Activated naive CD4-positive, alpha-beta T cell treated with anti-CD3 and anti-CD28 coated beads, Interleukin-2, amount 10 ng/mL, durations not matched to agents 7 days and 5 days (primary cell): ENCODE measurements around the gene ADORA2A.

Experiments
- CTCF ChIA-PET: fragments of 350-600 bp; sonication (Branson Sonifier 250); formaldehyde crosslinking; loops from one replicate; lab custom pipeline; 2021; ENCODE audit warnings: antibody characterized with exemption; lab: Charles Lee
- DNase-seq: peaks from one replicate; pipeline ENCODE4 v3.0.0-alpha.2; 2020
- H3K27ac Mint-ChIP-seq: one replicate; pipeline ENCODE4 v1.8.0; 2021; ENCODE audit warnings: mild to moderate bottlenecking, moderate library complexity, mixed read lengths
- H3K27me3 Mint-ChIP-seq: one replicate; pipeline ENCODE4 v1.8.0; 2021; ENCODE audit warnings: mild to moderate bottlenecking, mixed read lengths
- H3K36me3 Mint-ChIP-seq: one replicate; pipeline ENCODE4 v1.8.0; 2021; ENCODE audit warnings: mixed read lengths
- H3K4me1 Mint-ChIP-seq: one replicate; pipeline ENCODE4 v1.8.0; 2021; ENCODE audit warnings: mixed read lengths
- H3K4me3 Mint-ChIP-seq: one replicate; pipeline ENCODE4 v1.8.0; 2021; ENCODE audit warnings: mild to moderate bottlenecking, moderate library complexity, mixed read lengths
- H3K9me3 Mint-ChIP-seq: one replicate; pipeline ENCODE4 v1.8.0; 2021; ENCODE audit warnings: mixed read lengths

Gene ADORA2A

DNA sequence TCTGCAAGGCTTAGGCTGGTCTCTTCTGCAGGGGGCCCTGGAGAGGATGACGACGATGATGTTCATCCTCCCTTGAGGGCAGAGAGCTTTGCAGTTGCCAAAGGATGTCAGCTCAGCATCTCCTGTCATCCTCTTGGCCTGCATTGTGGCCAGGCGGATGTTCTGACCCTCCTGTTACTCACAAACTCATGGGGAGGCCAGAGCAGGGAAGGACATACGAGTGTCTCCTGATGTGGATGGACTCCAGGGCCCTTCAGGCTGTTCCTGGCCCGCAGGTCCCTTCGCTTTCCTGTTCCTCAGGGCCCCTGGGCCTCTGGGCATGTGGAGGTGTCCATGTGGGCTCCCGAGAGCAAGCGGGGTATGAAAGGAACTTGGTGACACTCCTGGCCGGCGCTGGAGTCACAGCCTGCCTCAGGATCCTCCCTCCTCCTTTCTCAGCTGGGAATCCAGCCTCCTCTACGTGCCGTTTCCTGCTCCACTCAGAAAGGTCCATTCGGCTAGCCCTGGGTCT is 8.5 kb downstream of the ADORA2A start:
- Mint-ChIP-seq H3K27ac (no peak overlapping the region), H3K4me1 (peaks cover 75% of the 10 kb centered on the region), H3K4me3 (no peak overlapping the region), H3K27me3 (no peaks in the 10 kb centered on the region), H3K9me3 (no peaks in the 10 kb centered on the region), H3K36me3 (peaks cover 37% of the 10 kb centered on the region)
- no peak for DNase-seq
- CTCF ChIA-PET, result interaction anchor here (1.4 to 5.2 kb wide), 6 partner anchors 11 to 86 kb away, joined by 3 to 48 read pairs (median 6); no protein-coding TSS in a partner anchor

DNA sequence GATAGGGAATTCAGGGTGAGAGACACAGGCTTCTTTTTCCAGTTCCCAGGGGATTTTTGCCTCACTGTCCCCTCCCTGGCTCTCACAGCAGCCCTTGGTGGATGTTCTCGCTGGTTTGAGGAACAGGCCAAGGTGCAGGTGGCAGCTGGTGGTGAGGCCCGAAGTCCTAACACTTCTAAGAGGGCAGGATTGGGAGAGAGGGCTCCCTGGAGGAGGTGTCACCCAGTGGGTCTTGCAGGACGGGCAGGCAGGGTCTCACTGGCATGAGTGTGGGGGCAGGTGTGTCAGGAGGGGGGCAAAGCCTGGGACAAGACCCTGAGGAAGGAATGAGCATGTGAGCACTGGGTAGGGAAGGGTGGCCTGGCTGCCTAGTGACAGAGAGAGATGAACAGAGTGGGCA is 9.2 kb downstream of the ADORA2A start:
- DNase-seq, result no peak
- Mint-ChIP-seq H3K36me3 (peaks cover 37% of the 10 kb centered on the region), H3K9me3 (no peaks in the 10 kb centered on the region), H3K4me1 (peaks cover 72% of the 10 kb centered on the region), H3K4me3 (no peak overlapping the region), H3K27me3 (no peaks in the 10 kb centered on the region), H3K27ac (no peak overlapping the region)
- CTCF ChIA-PET, result interaction anchor here (1.9 to 5.2 kb wide), 3 partner anchors 13 to 85 kb away, joined by 5 to 48 read pairs (median 7); no protein-coding TSS in a partner anchor

DNA sequence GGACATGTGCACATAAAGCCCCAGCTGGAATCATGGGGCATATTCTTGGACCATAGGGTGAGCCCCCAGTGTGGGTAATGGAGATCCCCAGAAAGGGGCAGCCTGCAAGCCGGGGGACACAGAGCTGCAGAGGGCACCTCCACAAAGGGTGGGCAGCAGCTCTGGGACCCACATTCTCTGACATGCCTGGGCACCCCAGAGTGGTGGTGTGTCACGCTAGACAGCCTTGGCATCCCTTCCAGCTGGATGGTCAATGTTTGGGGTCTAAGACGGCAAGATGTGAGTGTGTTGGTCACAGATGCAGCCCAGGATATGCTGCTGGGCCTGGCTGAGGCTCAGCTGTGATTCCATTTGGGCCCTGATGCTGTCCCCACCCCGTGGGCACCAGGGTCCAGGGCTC is 9.7 kb downstream of the ADORA2A start:
- H3K4me3 Mint-ChIP-seq, result no peak overlapping the region
- peaks cover 35% of the 10 kb centered on the region for H3K36me3 Mint-ChIP-seq
- H3K9me3 Mint-ChIP-seq, result no peaks in the 10 kb centered on the region

DNA sequence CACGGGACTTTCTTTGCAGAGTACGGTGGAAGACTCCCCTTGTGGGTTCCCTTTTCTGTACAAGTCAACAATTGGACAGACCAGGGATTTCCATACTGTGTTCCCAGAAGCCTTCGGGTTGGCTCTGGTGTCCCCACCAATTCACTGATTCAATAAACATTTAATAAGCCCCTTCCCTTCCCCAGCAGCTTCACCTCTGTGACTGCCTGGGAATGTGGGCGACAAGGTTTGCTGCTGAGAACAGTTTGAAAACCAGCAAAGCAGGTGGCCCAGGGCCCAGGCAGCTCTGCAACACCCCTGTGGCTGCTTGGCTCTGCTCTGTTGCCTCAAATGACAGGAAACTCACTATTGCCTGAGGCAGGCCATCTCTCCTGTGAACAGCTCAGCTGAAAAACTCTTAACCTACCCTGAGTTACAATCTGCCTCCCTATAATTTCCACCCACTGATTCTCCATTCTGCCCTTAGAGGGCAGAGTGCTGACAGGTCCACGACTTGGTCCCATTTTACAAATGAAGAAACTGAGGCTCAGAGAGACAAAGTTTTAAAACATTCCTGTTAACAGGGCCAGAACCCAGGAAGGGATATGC is 10.4 kb downstream of the ADORA2A start:
- no peak overlapping the region for H3K4me3 Mint-ChIP-seq
- CTCF ChIA-PET, result interaction anchor here (0.8 to 5.2 kb wide), 6 partner anchors 13 to 84 kb away, joined by 3 to 48 read pairs (median 4); no protein-coding TSS in a partner anchor
- no peaks in the 10 kb centered on the region for H3K27me3 Mint-ChIP-seq
- no peak for DNase-seq
- H3K27ac Mint-ChIP-seq, result peak overlapping the region; percentile 55
- no peaks in the 10 kb centered on the region for H3K9me3 Mint-ChIP-seq
- H3K36me3 Mint-ChIP-seq, result peaks cover 36% of the 10 kb centered on the region
- H3K4me1 Mint-ChIP-seq, result peaks cover 59% of the 10 kb centered on the region

More for the DNA sequence above, 9.7 kb downstream of the ADORA2A start:
- CTCF ChIA-PET, result interaction anchor here (1.9 to 5.2 kb wide), 3 partner anchors 14 to 85 kb away, joined by 5 to 48 read pairs (median 7); no protein-coding TSS in a partner anchor
- peaks cover 66% of the 10 kb centered on the region for H3K4me1 Mint-ChIP-seq
- no peaks in the 10 kb centered on the region for H3K27me3 Mint-ChIP-seq
- H3K27ac Mint-ChIP-seq, result peak overlapping the region; percentile 55
- DNase-seq, result no peak

DNA sequence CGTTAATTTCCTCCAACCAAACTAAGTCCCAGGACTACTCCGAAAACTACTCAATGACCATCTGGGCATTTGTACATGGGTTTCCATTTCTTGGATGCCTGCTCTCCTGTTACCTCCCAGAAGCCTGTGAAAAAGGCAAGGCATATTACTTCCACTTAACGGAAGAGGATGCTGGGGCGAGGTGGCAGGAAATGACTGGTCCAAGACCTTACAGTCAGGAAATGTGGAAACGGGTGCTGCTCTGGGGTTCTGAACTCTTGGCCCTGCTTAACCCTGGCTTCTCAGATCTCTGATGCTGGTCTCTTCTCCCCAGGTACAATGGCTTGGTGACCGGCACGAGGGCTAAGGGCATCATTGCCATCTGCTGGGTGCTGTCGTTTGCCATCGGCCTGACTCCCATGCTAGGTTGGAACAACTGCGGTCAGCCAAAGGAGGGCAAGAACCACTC is 12.9 kb downstream of the ADORA2A start:
- no peak overlapping the region for H3K27ac Mint-ChIP-seq
- H3K4me3 Mint-ChIP-seq, result no peak overlapping the region
- CTCF ChIA-PET, result no interaction called here
- no peaks in the 10 kb centered on the region for H3K27me3 Mint-ChIP-seq
- no peak for DNase-seq
- H3K36me3 Mint-ChIP-seq, result peaks cover 30% of the 10 kb centered on the region
- peaks cover 40% of the 10 kb centered on the region for H3K4me1 Mint-ChIP-seq
- H3K9me3 Mint-ChIP-seq, result no peaks in the 10 kb centered on the region

DNA sequence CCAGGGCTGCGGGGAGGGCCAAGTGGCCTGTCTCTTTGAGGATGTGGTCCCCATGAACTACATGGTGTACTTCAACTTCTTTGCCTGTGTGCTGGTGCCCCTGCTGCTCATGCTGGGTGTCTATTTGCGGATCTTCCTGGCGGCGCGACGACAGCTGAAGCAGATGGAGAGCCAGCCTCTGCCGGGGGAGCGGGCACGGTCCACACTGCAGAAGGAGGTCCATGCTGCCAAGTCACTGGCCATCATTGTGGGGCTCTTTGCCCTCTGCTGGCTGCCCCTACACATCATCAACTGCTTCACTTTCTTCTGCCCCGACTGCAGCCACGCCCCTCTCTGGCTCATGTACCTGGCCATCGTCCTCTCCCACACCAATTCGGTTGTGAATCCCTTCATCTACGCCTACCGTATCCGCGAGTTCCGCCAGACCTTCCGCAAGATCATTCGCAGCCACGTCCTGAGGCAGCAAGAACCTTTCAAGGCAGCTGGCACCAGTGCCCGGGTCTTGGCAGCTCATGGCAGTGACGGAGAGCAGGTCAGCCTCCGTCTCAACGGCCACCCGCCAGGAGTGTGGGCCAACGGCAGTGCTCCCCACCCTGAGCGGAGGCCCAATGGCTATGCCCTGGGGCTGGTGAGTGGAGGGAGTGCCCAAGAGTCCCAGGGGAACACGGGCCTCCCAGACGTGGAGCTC is 13.5 kb downstream of the ADORA2A start:
- no peak overlapping the region for H3K4me3 Mint-ChIP-seq
- no peak overlapping the region for H3K27ac Mint-ChIP-seq
- peaks cover 36% of the 10 kb centered on the region for H3K4me1 Mint-ChIP-seq
- H3K9me3 Mint-ChIP-seq, result no peaks in the 10 kb centered on the region
- CTCF ChIA-PET, result interaction anchor here (1.1 kb wide), 1 partner anchor 62 kb away, joined by 3 read pairs; no protein-coding TSS in a partner anchor
- peaks cover 30% of the 10 kb centered on the region for H3K36me3 Mint-ChIP-seq
- no peak for DNase-seq
- H3K27me3 Mint-ChIP-seq, result no peaks in the 10 kb centered on the region

DNA sequence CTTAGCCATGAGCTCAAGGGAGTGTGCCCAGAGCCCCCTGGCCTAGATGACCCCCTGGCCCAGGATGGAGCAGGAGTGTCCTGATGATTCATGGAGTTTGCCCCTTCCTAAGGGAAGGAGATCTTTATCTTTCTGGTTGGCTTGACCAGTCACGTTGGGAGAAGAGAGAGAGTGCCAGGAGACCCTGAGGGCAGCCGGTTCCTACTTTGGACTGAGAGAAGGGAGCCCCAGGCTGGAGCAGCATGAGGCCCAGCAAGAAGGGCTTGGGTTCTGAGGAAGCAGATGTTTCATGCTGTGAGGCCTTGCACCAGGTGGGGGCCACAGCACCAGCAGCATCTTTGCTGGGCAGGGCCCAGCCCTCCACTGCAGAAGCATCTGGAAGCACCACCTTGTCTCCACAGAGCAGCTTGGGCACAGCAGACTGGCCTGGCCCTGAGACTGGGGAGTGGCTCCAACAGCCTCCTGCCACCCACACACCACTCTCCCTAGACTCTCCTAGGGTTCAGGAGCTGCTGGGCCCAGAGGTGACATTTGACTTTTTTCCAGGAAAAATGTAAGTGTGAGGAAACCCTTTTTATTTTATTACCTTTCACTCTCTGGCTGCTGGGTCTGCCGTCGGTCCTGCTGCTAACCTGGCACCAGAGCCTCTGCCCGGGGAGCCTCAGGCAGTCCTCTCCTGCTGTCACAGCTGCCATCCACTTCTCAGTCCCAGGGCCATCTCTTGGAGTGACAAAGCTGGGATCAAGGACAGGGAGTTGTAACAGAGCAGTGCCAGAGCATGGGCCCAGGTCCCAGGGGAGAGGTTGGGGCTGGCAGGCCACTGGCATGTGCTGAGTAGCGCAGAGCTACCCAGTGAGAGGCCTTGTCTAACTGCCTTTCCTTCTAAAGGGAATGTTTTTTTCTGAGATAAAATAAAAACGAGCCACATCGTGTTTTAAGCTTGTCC is 14.3 kb downstream of the ADORA2A start:
- Mint-ChIP-seq H3K9me3 (no peaks in the 10 kb centered on the region), H3K27me3 (no peaks in the 10 kb centered on the region), H3K4me3 (no peak overlapping the region), H3K27ac (no peak overlapping the region), H3K36me3 (peaks cover 27% of the 10 kb centered on the region), H3K4me1 (peaks cover 32% of the 10 kb centered on the region)
- CTCF ChIA-PET, result interaction anchor here (1.0 to 1.1 kb wide), 2 partner anchors 15 to 61 kb away, joined by 3 read pairs; no protein-coding TSS in a partner anchor
- no peak for DNase-seq

DNA sequence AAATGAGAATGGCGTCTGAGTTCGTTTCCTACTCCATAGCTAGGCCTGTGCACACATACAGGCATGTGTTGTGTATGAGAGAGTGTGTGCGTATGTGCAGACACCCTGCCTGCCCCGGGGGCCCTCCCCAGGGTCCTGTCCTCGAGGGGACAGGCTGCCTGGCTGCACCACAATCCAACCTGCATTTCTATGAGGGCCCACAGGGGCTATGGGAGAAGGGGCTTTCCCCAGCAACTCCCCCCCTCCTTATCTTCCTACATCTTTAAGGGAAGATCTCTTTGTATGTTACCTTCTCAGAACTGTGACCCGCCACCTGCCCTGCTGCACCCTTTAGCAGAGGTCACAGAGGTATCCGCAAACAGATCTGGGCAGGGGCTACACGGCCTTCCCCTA is 14.9 kb downstream of the ADORA2A start:
- peaks cover 25% of the 10 kb centered on the region for H3K4me1 Mint-ChIP-seq
- H3K36me3 Mint-ChIP-seq, result peaks cover 27% of the 10 kb centered on the region
- H3K27me3 Mint-ChIP-seq, result no peaks in the 10 kb centered on the region
- no peak for DNase-seq
- no peaks in the 10 kb centered on the region for H3K9me3 Mint-ChIP-seq
- CTCF ChIA-PET, result interaction anchor here (1.0 to 1.1 kb wide), 2 partner anchors 14 to 60 kb away, joined by 3 read pairs; no protein-coding TSS in a partner anchor
- peak overlapping the region; percentile 37 for H3K27ac Mint-ChIP-seq
- H3K4me3 Mint-ChIP-seq, result no peak overlapping the region

DNA sequence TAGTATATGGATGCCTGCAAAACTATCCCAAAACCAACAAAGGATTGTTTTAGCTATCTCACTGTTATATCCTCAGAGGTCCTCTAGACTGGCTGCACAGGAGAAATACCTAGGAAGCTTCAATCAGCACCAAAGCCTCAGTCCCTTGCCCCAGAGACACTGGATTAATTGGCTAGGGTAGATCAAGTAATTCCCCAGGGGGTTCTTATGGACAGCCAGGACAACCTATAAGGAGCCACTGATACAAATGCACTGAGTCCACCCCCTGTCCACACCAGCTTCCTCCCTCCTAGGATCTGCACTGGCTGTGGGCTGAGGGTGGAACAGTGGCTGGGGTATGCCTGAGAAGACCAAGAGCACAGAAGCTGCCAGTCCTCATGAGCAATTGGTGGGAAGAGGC is 16.3 kb downstream of the ADORA2A start:
- Mint-ChIP-seq H3K36me3 (peaks cover 25% of the 10 kb centered on the region), H3K4me3 (no peak overlapping the region), H3K4me1 (peaks cover 17% of the 10 kb centered on the region), H3K27ac (no peak overlapping the region), H3K9me3 (no peaks in the 10 kb centered on the region), H3K27me3 (no peaks in the 10 kb centered on the region)
- CTCF ChIA-PET, result interaction anchor here (0.6 to 0.8 kb wide), 2 partner anchors 78 to 143 kb away, joined by 3 to 4 read pairs; no protein-coding TSS in a partner anchor
- no peak for DNase-seq

DNA sequence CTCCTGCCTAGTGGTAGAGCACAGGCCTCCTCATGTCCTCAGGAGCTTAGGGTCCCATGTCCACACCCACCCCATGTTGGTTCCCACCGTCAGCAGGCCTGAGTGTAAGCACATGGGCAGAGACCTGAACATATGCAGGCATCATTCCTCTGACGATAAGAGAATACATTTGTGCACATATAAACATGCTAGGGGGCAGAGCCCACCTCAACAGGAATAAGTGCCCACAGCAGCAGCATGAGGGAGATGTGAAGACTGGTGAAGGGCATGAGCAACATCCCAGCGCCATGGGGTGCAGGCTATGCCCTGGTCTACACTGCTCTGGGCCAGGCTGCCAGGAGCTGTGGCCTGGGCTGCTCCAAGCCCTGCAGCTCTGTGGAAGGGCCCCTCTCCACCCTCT is 16.9 kb downstream of the ADORA2A start:
- Mint-ChIP-seq H3K9me3 (no peaks in the 10 kb centered on the region), H3K4me1 (peaks cover 17% of the 10 kb centered on the region), H3K36me3 (peaks cover 25% of the 10 kb centered on the region), H3K27me3 (no peaks in the 10 kb centered on the region), H3K27ac (no peak overlapping the region), H3K4me3 (no peak overlapping the region)
- no peak for DNase-seq
- CTCF ChIA-PET, result interaction anchor here (0.6 to 1.4 kb wide), 3 partner anchors 10 to 142 kb away, joined by 3 to 4 read pairs (median 3); no protein-coding TSS in a partner anchor

DNA sequence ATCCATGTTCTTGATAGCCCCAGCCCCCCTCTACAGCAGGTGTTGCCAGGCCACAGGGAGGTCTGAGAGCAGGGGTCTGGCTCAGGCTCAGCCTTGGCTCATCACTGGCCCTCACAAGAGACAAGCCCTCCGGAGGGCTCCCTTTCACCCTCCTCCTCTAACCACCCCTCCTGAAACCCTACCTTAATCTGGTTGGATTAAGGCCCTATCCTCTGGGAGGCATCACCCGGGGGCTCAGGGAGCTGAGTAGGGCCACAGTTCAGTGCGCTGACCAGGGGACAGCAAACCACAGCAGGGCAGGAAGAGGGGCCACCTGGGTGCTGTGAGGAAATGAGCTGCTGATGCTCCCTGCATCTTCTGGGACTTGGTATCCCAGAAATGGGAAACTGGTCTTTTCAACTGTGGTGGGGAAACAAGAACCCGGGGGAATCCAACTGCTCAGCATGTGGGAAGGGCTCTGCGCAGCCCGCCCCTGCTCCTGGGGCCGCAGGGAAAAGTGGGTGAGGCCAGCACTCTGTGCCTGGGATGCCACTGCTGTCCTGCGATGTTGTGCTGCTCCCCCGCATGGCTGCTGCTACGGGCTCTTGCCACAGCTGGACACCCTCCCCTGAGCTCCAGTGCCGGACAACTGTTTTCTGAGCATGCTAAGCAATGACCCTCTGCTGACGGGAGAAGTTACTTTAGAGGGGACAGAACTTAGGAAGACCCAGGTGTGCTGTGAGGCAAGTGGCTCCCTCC is 17.5 kb downstream of the ADORA2A start:
- CTCF ChIA-PET, result interaction anchor here (1.4 kb wide), 1 partner anchor 9 kb away, joined by 3 read pairs; no protein-coding TSS in a partner anchor
- Mint-ChIP-seq H3K4me1 (peaks cover 17% of the 10 kb centered on the region), H3K36me3 (peaks cover 25% of the 10 kb centered on the region), H3K27ac (no peak overlapping the region), H3K27me3 (no peaks in the 10 kb centered on the region), H3K4me3 (no peak overlapping the region), H3K9me3 (no peaks in the 10 kb centered on the region)
- DNase-seq, result no peak

DNA sequence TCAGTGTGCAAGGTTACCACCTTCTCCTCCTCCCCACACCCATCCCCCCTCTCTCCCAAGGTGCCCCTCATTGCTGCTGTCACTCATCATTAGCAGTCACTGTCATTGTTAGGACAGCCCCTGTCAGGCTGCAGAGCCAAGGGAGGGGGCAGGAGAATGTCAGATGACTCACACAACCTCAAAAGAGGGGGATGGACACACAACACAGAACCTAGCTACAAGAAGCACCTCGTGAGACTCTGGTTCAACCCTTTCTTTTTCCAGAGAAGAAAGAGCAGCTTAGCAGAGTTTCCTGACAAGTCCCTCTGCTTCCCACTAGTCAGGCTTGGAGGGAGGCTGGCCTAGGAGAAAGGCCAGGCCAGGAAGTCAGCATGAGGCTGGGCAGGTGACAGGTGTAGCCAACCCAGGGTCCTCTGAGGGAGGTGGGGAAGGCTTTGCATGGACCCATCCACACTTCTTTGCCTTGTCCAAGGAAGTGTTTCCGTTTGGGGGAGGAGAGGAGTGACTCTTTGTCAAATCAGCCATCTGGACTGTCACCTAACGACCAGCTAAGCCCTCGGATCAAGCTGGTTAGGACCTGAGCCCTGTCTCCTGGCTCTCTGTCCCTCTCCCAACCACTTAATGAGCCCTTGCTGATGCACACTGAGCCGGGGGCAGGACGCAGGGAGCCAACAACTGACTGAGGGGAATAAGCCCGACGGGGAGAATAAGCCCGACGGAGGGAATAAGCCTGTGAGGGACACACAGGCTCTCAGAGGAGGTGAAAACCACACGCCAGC is 18.3 kb downstream of the ADORA2A start:
- H3K4me1 Mint-ChIP-seq, result peaks cover 13% of the 10 kb centered on the region
- CTCF ChIA-PET, result interaction anchor here (1.4 kb wide), 1 partner anchor 8 kb away, joined by 3 read pairs; no protein-coding TSS in a partner anchor
- no peak for DNase-seq
- no peak overlapping the region for H3K27ac Mint-ChIP-seq
- H3K9me3 Mint-ChIP-seq, result no peaks in the 10 kb centered on the region
- no peaks in the 10 kb centered on the region for H3K27me3 Mint-ChIP-seq
- H3K4me3 Mint-ChIP-seq, result no peak overlapping the region
- peaks cover 20% of the 10 kb centered on the region for H3K36me3 Mint-ChIP-seq
